WI38 (cell line): Measurements from ENCODE around the gene COL6A2.
"Not testable (repeated sequence)": the region's sequence is repeated elsewhere in the genome, so short reads cannot be mapped to it uniquely, and the experiment has no call there.

Source experiments
- H3K4me3 ChIP-seq: 2 replicates; pipeline ENCODE4 v1.5.1; 2011; ENCODE audit warnings: low read depth, mild to moderate bottlenecking, control low read depth, low read length
- TF ChIP-seq, protein P1 (sequence below): IDR thresholded peaks from 2 replicates; pipeline ENCODE4 v1.5.1; 2012; ENCODE audit warnings: low read depth, mild to moderate bottlenecking, control low read depth, low read length

COL6A2 gene

DNA sequence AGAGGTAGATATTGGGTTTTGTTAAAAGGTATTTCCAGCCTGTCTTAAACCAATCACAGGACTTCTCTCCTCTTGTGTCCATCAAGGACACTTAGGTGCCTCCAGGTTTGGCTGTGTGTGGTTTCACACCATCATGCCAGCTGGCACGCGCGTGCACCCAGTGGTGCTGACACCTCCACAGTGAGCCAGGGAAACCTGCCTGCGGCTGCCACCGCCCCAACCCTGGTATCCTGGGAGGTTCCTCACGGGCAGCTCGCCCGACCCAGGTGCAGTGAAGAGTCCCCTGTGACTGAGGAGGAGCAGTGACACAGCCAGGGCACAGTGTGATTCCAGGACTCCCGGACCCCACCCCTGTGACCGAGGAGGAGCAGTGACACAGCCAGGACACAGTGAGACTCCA is 13.2 kb upstream of the COL6A2 start:
- no peak overlapping the region for H3K4me3 ChIP-seq
- TF ChIP-seq, protein P1, sequence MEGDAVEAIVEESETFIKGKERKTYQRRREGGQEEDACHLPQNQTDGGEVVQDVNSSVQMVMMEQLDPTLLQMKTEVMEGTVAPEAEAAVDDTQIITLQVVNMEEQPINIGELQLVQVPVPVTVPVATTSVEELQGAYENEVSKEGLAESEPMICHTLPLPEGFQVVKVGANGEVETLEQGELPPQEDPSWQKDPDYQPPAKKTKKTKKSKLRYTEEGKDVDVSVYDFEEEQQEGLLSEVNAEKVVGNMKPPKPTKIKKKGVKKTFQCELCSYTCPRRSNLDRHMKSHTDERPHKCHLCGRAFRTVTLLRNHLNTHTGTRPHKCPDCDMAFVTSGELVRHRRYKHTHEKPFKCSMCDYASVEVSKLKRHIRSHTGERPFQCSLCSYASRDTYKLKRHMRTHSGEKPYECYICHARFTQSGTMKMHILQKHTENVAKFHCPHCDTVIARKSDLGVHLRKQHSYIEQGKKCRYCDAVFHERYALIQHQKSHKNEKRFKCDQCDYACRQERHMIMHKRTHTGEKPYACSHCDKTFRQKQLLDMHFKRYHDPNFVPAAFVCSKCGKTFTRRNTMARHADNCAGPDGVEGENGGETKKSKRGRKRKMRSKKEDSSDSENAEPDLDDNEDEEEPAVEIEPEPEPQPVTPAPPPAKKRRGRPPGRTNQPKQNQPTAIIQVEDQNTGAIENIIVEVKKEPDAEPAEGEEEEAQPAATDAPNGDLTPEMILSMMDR, result no peak

DNA sequence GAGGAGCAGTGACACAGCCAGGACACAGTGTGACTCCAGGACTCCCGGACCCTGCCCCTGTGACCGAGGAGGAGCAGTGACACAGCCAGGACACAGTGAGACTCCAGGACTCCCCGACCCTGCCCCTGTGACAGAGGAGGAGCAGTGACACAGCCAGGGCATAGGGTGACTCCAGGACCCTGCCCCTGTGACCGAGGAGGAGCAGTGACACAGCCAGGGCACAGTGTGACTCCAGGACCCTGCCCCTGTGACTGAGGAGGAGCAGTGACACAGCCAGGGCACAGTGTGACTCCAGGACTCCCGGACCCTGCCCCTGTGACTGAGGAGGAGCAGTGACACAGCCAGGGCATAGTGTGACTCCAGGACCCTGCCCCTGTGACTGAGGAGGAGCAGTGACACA is 12.7 kb upstream of the COL6A2 start:
- H3K4me3 ChIP-seq, result not testable (repeated sequence)

DNA sequence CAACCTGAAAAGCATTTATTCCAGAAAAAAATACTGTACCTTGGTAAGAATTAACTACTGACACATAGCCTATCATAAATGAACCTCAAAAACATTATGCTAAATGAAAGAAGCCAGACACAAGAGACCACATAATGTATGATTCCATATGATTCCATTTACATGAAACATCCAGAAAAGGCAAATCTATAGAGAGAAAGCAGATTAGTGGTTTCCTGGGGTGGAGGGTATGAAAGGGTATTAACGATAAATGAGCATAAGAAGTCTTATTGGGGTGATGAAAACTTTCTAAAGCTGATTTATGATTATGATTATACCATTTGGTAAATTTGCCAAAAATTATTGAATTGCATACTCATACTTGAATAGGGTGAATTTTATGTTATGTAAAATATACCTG is 10.3 kb upstream of the COL6A2 start:
- TF ChIP-seq, protein P1, result no peak
- no peak overlapping the region for H3K4me3 ChIP-seq

DNA sequence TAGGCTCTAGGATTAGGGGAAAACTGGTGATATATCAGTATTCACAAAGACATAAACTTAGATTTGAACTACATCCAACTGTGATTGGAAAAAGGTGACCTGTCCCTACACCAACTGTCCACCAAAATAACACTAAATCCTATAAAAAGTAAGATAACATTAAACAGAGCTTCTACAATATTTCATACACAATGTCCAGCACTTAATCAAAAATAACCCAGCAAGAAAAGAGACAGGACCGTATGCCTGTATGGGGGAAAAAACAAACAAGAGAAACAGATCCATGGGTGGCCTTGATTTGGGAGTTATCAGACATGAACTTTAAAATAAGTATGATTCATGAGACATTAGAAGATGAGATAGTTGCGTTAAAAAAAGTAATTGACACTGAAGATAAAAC is 9.7 kb upstream of the COL6A2 start:
- H3K4me3 ChIP-seq, result no peak overlapping the region
- TF ChIP-seq, protein P1, result no peak

DNA sequence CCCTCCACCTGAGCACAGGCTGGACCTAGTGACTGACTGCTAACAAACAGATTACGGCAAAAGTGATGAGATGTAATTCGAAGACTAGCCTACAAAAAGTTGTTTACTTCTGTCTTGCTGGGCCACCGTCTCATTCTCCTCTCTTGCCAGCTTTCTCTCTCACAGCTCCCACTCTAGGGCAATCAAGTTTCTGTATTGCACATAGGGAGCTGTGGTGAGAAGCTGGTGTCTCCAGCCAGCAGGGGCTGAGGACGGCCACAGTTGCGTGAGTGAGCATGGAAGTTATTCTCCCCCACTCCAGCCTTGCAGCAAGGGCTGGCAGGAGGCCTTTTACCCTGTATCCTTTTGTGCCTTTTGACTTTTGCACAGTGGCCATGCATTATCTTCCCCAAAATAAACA is 8.6 kb upstream of the COL6A2 start:
- no peak overlapping the region for H3K4me3 ChIP-seq
- TF ChIP-seq, protein P1, result no peak

DNA sequence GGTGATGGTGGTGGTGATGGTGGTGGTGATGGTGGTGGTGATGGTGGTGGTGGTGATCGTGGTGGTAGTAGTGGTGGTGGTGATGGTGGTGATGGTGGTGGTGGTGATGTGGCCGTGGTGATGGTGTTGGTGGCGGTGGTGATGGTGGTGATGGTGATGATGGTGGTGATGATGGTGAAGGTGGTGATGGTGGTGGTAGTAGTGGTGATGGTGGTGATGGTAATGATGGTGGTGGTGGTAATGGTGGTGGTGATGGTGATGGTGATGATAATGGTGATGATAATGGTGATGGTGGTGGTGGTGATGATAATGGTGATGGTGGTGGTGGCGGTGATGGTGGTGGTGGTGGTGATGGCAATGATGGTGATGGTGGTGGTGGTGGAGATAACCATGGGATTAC is 6.8 kb upstream of the COL6A2 start:
- no peak overlapping the region for H3K4me3 ChIP-seq
- TF ChIP-seq, protein P1, result no peak

DNA sequence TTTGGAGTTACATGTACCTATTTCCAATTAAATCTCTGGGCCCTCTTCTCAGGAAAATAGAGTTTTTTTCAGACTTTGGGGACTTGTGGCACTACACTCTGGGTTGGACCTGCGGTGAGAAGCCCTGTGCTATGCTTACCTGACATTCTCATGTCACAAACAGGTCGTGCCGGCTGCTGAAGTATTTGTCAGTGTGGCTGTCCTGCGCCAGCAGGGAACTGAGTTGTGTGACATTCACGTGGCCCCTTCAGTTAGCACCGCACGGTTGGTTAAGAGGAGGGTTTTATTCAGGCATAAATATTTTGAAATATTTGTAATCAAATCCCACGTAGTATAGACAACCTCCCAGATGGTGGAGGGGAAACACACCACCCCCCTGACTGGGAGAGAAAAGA is 6.3 kb upstream of the COL6A2 start:
- H3K4me3 ChIP-seq, result peak overlapping the region; percentile 51
- TF ChIP-seq, protein P1, result no peak

DNA sequence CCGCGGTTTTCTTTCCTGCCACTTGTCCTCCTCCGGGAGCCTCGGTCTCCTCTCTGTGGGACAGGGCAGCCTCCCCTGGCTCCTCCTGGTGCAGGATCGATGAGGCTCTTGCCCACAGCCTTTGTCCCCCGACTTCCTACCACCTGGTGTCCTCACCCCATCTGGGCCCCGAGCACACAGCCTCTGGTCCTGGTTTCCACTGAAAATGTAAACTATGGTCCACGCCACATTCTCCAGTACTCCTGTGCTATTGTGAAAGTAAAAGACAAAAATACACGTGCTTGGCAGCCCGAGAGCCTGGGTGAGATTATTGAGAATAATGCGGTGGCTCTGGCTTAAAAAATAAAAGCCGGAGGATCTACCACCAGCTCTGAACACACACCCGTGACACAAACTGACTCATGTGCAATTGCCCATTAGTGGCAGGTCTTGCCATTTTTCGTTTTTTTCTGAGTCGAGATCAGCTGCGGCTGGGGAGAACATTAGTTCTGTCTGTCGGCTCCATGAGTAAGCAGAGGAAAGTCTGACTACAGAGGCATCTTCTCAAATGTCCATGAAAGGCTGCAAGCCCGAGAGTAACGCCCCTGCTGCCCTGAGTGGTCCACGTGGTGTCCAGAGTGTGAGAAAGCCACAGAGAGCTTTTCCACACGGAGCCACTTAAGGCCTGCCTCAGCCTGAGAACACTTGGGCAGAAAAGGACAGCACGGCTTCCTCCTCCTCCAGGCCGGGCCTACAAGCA is 5.7 kb upstream of the COL6A2 start:
- H3K4me3 ChIP-seq, result peak overlapping the region; percentile 51

More for the DNA sequence above, 5.7 kb upstream of the COL6A2 start:
- TF ChIP-seq, protein P1, result no peak
